K562 (cell line): ENCODE results near the gene PSMB11. TPM values are rescaled to one million over a fixed set of nuclear protein-coding genes. Genes with fewer than 3 reads are reported as not detected.
A peak's percentile ranks its signal among the peaks of the same experiment; 100 is the strongest.

Experiments used
- ATAC-seq: fragments of 200-7000 bp; cut with Tn5 transposase; 3 replicates; pipeline ENCODE4 v1.9.1; 2020; ENCODE audit warnings: moderate library complexity
- BruUV-seq: library from RNA; stranded (reverse); fragments of 400-500 nt; replicated peaks from 2 replicates; lab custom pipeline; 2021; lab: Mats Ljungman, UMichigan
- CTCF ChIA-PET: fragments of 300-600 bp; formaldehyde crosslinking; extraction: SDS; loops from one replicate; lab custom pipeline; 2021; ENCODE audit warnings: low intra/inter-chr PET ratio; lab: Yijun Ruan, JAX
- POLR2A ChIA-PET: fragments of 300-600, 350-650 bp; sonication (Branson Sonifier 250); formaldehyde crosslinking; extraction: SDS; loops from one replicate; lab custom pipeline; 2021; ENCODE audit warnings: antibody characterized with exemption, inconsistent platforms; lab: Yijun Ruan, JAX
- DNase-seq, 4 experiments: peaks; one replicate each; pipeline versions ENCODE4 v3.0.0 to v3.0.0-alpha.2; 2011 to 2018; ENCODE audit warnings: low spot score in 3 of 4, mixed read lengths in 3 of 4; ENCODE audit errors: extremely low read depth in 1 of 4
- FAIRE-seq: peaks from 2 replicates; lab custom pipeline; 2011; peaks lifted over from hg19 to GRCh38; lab: Jason Lieb, UNC
- H2AFZ ChIP-seq: 2 replicates; pipeline ENCODE4 v1.6.0; 2011; ENCODE audit warnings: low read depth, low read length, control low read depth, inconsistent platforms
- H3K27ac ChIP-seq: fragments of 200-600 bp; 3 replicates; pipeline ENCODE4 v1.8.0; 2011; ENCODE audit warnings: low read depth, mild to moderate bottlenecking, control low read depth, inconsistent platforms, low read length, moderate library complexity, mixed read lengths; ENCODE audit errors: extremely low read depth
- H3K27me3 ChIP-seq, 2 experiments: fragments of 300-600 bp in 1 of 2; 2 replicates in 1 of 2; 3 replicates in 1 of 2; pipeline versions ENCODE4 v1.6.0 to v1.8.0; 2011; ENCODE audit warnings: inconsistent platforms in 2 of 2, low read length in 2 of 2, mild to moderate bottlenecking in 1 of 2, mixed read lengths in 1 of 2, moderate library complexity in 1 of 2; ENCODE audit not compliant: control insufficient read depth in 2 of 2, insufficient read depth in 2 of 2
- H3K36me3 ChIP-seq: fragments of 300-600 bp; 3 replicates; pipeline ENCODE4 v1.8.0; 2011; ENCODE audit warnings: mild to moderate bottlenecking, low read length, inconsistent platforms; ENCODE audit not compliant: control insufficient read depth, insufficient read depth
- H3K4me1 ChIP-seq, 2 experiments: fragments of 200-600 bp in 1 of 2; replicated peaks in 1 of 2; 2 replicates in 1 of 2; 3 replicates in 1 of 2; pipeline versions ENCODE4 v1.5.1 to v1.8.0; 2011; ENCODE audit warnings: inconsistent platforms in 2 of 2, low read length in 2 of 2, mild to moderate bottlenecking in 1 of 2, mixed read lengths in 1 of 2, moderate library complexity in 1 of 2; ENCODE audit not compliant: control insufficient read depth in 2 of 2, insufficient read depth in 2 of 2
- H3K4me2 ChIP-seq: 2 replicates; pipeline ENCODE4 v1.6.1; 2011; ENCODE audit warnings: low read length, control low read depth, inconsistent platforms, mixed read lengths; ENCODE audit not compliant: insufficient read depth
- H3K4me3 ChIP-seq: fragments of 200-600 bp; sonication (generic), shearing (Covaris generic); 2 replicates; pipeline ENCODE4 v1.5.1; 2016; ENCODE audit warnings: control low read depth, inconsistent platforms
- H3K79me2 ChIP-seq: fragments of 200-600 bp; 3 replicates; pipeline ENCODE4 v1.8.0; 2011; ENCODE audit warnings: low read length, inconsistent platforms; ENCODE audit not compliant: control insufficient read depth, insufficient read depth
- H3K9ac ChIP-seq, 2 experiments: 2 replicates each; pipeline versions ENCODE4 v1.6.0 to v1.6.1; 2011; ENCODE audit warnings: low read depth in 2 of 2, low read length in 2 of 2, control low read depth in 1 of 2, inconsistent platforms in 1 of 2, mild to moderate bottlenecking in 1 of 2, mixed read lengths in 1 of 2; ENCODE audit not compliant: insufficient read depth in 1 of 2
- H3K9me1 ChIP-seq: one replicate; pipeline ENCODE4 v1.6.0; 2011; ENCODE audit warnings: inconsistent platforms, mild to moderate bottlenecking, low read length, moderate library complexity; ENCODE audit not compliant: control insufficient read depth, insufficient read depth
- H3K9me3 ChIP-seq: replicated peaks from 2 replicates; pipeline ENCODE4 v1.5.1; 2011; ENCODE audit warnings: low read depth, low read length, inconsistent platforms; ENCODE audit not compliant: control insufficient read depth, insufficient read depth
- H4K20me1 ChIP-seq: replicated peaks from 2 replicates; pipeline ENCODE4 v1.6.1; 2011; ENCODE audit warnings: low read length, inconsistent platforms, mixed read lengths; ENCODE audit not compliant: control insufficient read depth, insufficient read depth
- CC2D1A ChIP-seq: fragments of 450-650 bp; IDR thresholded peaks from 2 replicates; pipeline ENCODE4 v1.6.1; 2017; ENCODE audit warnings: mild to moderate bottlenecking
- ESRRB ChIP-seq: fragments of 250-450 bp; sonication (Bioruptor Pico); IDR thresholded peaks from 2 replicates; pipeline ENCODE4 v1.5.0; 2020; ENCODE audit warnings: mild to moderate bottlenecking, moderate library complexity, borderline replicate concordance
- MEIS2 ChIP-seq: fragments of 450-650 bp; IDR thresholded peaks from 2 replicates; pipeline ENCODE4 v1.6.1; 2014; ENCODE audit warnings: mild to moderate bottlenecking; ENCODE audit not compliant: partially characterized antibody
- NFIC ChIP-seq: fragments of 450-650 bp; IDR thresholded peaks from 2 replicates; pipeline ENCODE4 v1.6.1; 2017; ENCODE audit warnings: mild to moderate bottlenecking, inconsistent platforms
- RAD51 ChIP-seq: fragments of 450-650 bp; IDR thresholded peaks from 2 replicates; pipeline ENCODE4 v1.7.1; 2016; ENCODE audit warnings: low read depth, mild to moderate bottlenecking, borderline replicate concordance
- STAG1 ChIP-seq: sonication (generic); formaldehyde crosslinking; IDR thresholded peaks from 2 replicates; pipeline ENCODE4 v1.5.0; 2020; ENCODE audit warnings: missing genetic modification reagents, borderline replicate concordance
- ZNF696 ChIP-seq: fragments of 250-450 bp; sonication (Bioruptor Pico); conservative IDR thresholded peaks from 2 replicates; pipeline ENCODE4 v1.4.0; 2020; ENCODE audit warnings: mild to moderate bottlenecking, moderate library complexity
- WGBS: fragments of 100-300 bp; shearing (Covaris generic); methylation state at CpG from one replicate; pipeline ENCODE4 v1.1.6; 2016; ENCODE audit warnings: low coverage, mixed read lengths; ENCODE audit not compliant: insufficient coverage; ENCODE audit errors: missing lambda C conversion rate; 5-methylcytosine and 5-hydroxymethylcytosine counted together
- in situ Hi-C: fragments of 300-500 bp; cut with MboI; formaldehyde crosslinking; loops from 4 replicates; pipeline ENCODE4 v1.15.0; 2018; ENCODE audit warnings: inconsistent platforms, mixed read lengths
- intact Hi-C: fragments of 100-400 bp; cut with micrococcal nuclease; formaldehyde crosslinking; loops from 2 replicates; pipeline ENCODE4 v1.14.2; 2022
- polyA plus RNA-seq, 8 experiments: library from polyadenylated mRNA; depleted of rRNA in 4 of 8; stranded (reverse) in 5 of 8; unstranded in 3 of 8; fragments of >200 nt; fragmentation: Nextera tagmentation in 2 of 8; fragmentation: Illumina TruSeq in 1 of 8; extraction: Ambion mirVana in 2 of 8; extraction: Trizol in 1 of 8; gene quantifications; 2 replicates each; pipeline versions ENCODE4 v1.2.1 to v1.2.3, GENCODE V29; 2011 to 2014; ENCODE audit warnings: inconsistent platforms in 1 of 8, missing spikeins in 1 of 8
- total RNA-seq, 7 experiments: library from RNA; depleted of rRNA in 6 of 7; stranded (reverse); fragments of >200 nt in 6 of 7; fragmentation: Illumina TruSeq in 2 of 7; extraction: Trizol in 2 of 7; gene quantifications; 2 replicates each; pipeline versions ENCODE4 v1.2.1 to v1.2.3, GENCODE V29; 2011 to 2021; ENCODE audit warnings: low replicate concordance in 1 of 7
- TF ChIP-seq, protein P1 (sequence below), 2 experiments: fragments of 450-650 bp; formaldehyde crosslinking in 1 of 2; IDR thresholded peaks; 2 replicates each; pipeline versions ENCODE4 v1.4.0 to v1.6.1; 2014 to 2020; ENCODE audit warnings: mild to moderate bottlenecking in 2 of 2, borderline replicate concordance in 1 of 2, low read depth in 1 of 2
- TF ChIP-seq, protein P2 (sequence below), 3 experiments: IDR thresholded peaks in 2 of 3; conservative IDR thresholded peaks in 1 of 3; 2 replicates each; pipeline ENCODE4 v1.5.1; 2011 to 2012; ENCODE audit warnings: low read length in 3 of 3, mild to moderate bottlenecking in 3 of 3, control low read depth in 2 of 3, improper control_type of control experiment in 1 of 3, inconsistent platforms in 1 of 3, low read depth in 1 of 3, mixed read lengths in 1 of 3, moderate library complexity in 1 of 3; ENCODE audit not compliant: insufficient read depth in 2 of 3

The PSMB11 gene
- total and polyA plus RNA-seq, 9 of the 15 experiments (the other 6 are each of a cell fraction or from before 2014, with no cell fraction given) = not detected

DNA sequence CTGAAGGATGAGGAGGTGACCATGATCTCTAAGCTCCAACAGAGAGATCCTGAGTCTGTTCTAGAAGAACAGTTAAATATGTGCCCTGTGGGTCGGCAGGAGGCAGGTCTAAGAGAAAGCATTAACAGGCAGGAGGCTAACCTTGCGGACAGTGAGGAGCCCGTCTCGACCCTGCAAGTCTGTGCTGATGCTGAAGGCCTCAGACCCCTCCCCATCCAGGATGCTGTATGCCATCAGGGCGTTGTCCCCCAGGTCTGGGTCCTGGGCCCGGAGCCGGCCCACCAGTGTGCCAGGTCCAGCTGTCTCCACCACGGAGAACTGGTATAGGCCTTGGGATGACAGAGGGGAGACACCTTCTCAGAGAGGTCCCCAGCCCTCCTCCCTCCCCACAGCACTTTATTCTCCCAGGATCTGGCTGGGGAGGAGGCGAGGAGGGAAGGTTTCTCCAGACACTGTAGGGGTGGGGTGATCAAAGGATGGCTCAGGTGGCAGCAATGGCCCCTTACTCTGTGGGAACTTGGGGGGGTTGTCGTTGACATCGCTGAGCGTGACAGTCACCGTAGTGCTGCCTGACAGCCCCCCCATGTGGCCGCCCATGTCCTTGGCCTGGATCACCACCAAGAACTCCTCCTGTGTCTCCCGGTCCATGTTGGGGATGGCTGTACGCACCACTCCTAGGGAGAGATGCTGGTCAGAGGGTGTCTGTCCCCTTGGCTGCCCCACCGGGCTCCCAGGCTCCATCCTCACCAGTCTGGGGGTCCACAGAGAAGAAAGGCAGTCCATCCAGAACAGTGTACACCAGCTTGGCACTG is 12.2 kb downstream of the PSMB11 start:
- ChIA-PET CTCF (interaction anchor here (0.9 to 9.2 kb wide), 4 partner anchors 59 to 81 kb away, joined by 3 to 141 read pairs (median 26); no protein-coding TSS in a partner anchor), POLR2A (interaction anchor here (0.6 to 1.7 kb wide), 2 partner anchors 47 to 67 kb away, joined by 3 to 9 read pairs; no protein-coding TSS in a partner anchor)
- FAIRE-seq (peak; percentile 88), ATAC-seq (0 out of 3 replicates have a peak, but pooled peaks have one; percentile 14), DNase-seq (peak; percentile 48 to 66 (median 61))
- Histone ChIP-seq H3K4me3 (no peak overlapping the region), H3K36me3 (peaks cover 12% of the 10 kb centered on the region; the same call in 2 of the 3 replicates), H4K20me1 (0 out of 2 replicates have a peak, but pooled peaks cover 2% of the 10 kb centered on the region), H3K4me1 (peaks cover 11 to 50% of the 10 kb centered on the region in 2 experiments), H3K27ac (no peak overlapping the region), H3K9me1 (no peaks in the 10 kb centered on the region), H3K27me3 (no peaks in the 10 kb centered on the region), H3K79me2 (no peaks in the 10 kb centered on the region; the same call in 2 of the 3 replicates), H2AFZ (no peak overlapping the region), H3K4me2 (no peak overlapping the region), H3K9ac (peak overlapping the region in 1 of 2 experiments; percentile 10; a peak in 1 of 4 replicates), H3K9me3 (no peaks in the 10 kb centered on the region)
- 49% methylated on average over 14 of the region's 17 CpGs for WGBS
- no TSS peak for BruUV-seq
- intact Hi-C loops = no loop called here
- in situ Hi-C loops = loop anchor here (5.0 kb wide), 1 partner anchor 77 kb away; no protein-coding TSS in a partner anchor
- TF ChIP-seq ZNF696 (CRISPR knock-in tag) (no peak), CC2D1A (peak; percentile 64; the same call in 1 of the 2 replicates), ESRRB (CRISPR knock-in tag) (no peak), RAD51 (no peak), STAG1 (peak; percentile 51; the same call in 1 of the 2 replicates), MEIS2 (no peak), NFIC (peak; percentile 75)
- TF ChIP-seq, protein P1, sequence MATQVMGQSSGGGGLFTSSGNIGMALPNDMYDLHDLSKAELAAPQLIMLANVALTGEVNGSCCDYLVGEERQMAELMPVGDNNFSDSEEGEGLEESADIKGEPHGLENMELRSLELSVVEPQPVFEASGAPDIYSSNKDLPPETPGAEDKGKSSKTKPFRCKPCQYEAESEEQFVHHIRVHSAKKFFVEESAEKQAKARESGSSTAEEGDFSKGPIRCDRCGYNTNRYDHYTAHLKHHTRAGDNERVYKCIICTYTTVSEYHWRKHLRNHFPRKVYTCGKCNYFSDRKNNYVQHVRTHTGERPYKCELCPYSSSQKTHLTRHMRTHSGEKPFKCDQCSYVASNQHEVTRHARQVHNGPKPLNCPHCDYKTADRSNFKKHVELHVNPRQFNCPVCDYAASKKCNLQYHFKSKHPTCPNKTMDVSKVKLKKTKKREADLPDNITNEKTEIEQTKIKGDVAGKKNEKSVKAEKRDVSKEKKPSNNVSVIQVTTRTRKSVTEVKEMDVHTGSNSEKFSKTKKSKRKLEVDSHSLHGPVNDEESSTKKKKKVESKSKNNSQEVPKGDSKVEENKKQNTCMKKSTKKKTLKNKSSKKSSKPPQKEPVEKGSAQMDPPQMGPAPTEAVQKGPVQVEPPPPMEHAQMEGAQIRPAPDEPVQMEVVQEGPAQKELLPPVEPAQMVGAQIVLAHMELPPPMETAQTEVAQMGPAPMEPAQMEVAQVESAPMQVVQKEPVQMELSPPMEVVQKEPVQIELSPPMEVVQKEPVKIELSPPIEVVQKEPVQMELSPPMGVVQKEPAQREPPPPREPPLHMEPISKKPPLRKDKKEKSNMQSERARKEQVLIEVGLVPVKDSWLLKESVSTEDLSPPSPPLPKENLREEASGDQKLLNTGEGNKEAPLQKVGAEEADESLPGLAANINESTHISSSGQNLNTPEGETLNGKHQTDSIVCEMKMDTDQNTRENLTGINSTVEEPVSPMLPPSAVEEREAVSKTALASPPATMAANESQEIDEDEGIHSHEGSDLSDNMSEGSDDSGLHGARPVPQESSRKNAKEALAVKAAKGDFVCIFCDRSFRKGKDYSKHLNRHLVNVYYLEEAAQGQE (IDR thresholded peaks at IDR 0.05; ENCODE audit: borderline replicate concordance) = peak; percentile 83
- TF ChIP-seq, protein P1 (CRISPR knock-in tag; IDR thresholded peaks at IDR 0.05; ENCODE audit: low read depth) = no peak
- TF ChIP-seq, protein P2, sequence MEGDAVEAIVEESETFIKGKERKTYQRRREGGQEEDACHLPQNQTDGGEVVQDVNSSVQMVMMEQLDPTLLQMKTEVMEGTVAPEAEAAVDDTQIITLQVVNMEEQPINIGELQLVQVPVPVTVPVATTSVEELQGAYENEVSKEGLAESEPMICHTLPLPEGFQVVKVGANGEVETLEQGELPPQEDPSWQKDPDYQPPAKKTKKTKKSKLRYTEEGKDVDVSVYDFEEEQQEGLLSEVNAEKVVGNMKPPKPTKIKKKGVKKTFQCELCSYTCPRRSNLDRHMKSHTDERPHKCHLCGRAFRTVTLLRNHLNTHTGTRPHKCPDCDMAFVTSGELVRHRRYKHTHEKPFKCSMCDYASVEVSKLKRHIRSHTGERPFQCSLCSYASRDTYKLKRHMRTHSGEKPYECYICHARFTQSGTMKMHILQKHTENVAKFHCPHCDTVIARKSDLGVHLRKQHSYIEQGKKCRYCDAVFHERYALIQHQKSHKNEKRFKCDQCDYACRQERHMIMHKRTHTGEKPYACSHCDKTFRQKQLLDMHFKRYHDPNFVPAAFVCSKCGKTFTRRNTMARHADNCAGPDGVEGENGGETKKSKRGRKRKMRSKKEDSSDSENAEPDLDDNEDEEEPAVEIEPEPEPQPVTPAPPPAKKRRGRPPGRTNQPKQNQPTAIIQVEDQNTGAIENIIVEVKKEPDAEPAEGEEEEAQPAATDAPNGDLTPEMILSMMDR (IDR thresholded peaks at IDR 0.05 in 2 of 3, conservative IDR thresholded peaks at IDR 0.05 in 1 of 3; ENCODE audit: insufficient read depth in 2 of 3, low read depth in 1 of 3, low read length in 3 of 3) = peak; percentile 77 to 80 (median 79)
